ENCODE results near the gene ELOA.
A peak's percentile ranks its signal among the peaks of the same experiment; 100 is the strongest.

Gene ELOA

DNA sequence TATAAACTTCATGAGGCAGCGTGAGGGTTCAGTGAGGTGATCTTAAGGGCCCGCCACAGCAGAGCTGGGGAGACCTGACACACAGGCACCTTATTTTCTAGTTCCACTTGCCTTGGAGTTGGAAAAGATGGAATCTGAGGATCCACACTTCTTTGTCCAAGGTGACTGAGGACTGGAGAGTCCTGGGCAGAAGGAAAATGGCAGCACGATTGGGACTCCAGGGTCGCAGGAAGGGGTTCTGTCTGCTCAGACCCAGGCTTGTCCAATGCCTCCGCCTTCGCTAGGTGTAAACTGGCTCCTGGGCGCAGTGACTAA is 55.9 kb downstream of the ELOA start:
- Histone ChIP-seq H3K27me3 (ENCODE audit: insufficient read depth, low read length) (no peaks in the 10 kb centered on the region), H4K91ac (ENCODE audit: low read depth, low read length) (no peak overlapping the region)

GRCh38 chr1:23799570-23800399 is 56.5 kb downstream of the ELOA start:
- Histone ChIP-seq H2AK5ac (ENCODE audit: low read length) (peak overlapping the region; percentile 99), H2AFZ (ENCODE audit: insufficient read depth, low read length, poor library complexity) (peak overlapping the region; percentile 30), H3K9ac (ENCODE audit: low read length) (peak overlapping the region; percentile 98), H4K12ac (ENCODE audit: low read depth, low read length) (peak overlapping the region; percentile 81), H3K4me3 (ENCODE audit: low read depth, low read length) (peak overlapping the region; percentile 99), H3K79me2 (ENCODE audit: control insufficient read depth, insufficient read depth, low read length, poor library complexity) (peaks cover 7% of the 10 kb centered on the region), H2BK12ac (ENCODE audit: low read length) (peak overlapping the region; percentile 47), H3K23ac (ENCODE audit: low read length) (peak overlapping the region; percentile 55), H3K27me3 (ENCODE audit: insufficient read depth, low read length) (no peaks in the 10 kb centered on the region), H3K4ac (ENCODE audit: low read depth, low read length) (peak overlapping the region; percentile 93), H2BK5ac (ENCODE audit: low read depth, low read length, poor library complexity) (peak overlapping the region; percentile 91), H2BK120ac (ENCODE audit: insufficient read depth, low read length, poor library complexity) (peak overlapping the region; percentile 70), H3K79me1 (ENCODE audit: low read length) (peaks cover 14% of the 10 kb centered on the region), H3K27ac (ENCODE audit: low read depth, low read length) (peak overlapping the region; percentile 80), H3K36me3 (ENCODE audit: control insufficient read depth in 1 of 2, insufficient read depth in 2 of 2, low read length in 2 of 2) (peaks cover 41 to 45% of the 10 kb centered on the region in 2 experiments), H3K9me3 (ENCODE audit: insufficient read depth, low read depth, low read length) (no peaks in the 10 kb centered on the region), H3K4me2 (ENCODE audit: low read length) (peak overlapping the region; percentile 96), H3K14ac (ENCODE audit: low read length) (peak overlapping the region; percentile 88), H4K91ac (ENCODE audit: low read depth, low read length) (peak overlapping the region; percentile 92), H4K8ac (ENCODE audit: low read depth, low read length) (peak overlapping the region; percentile 78), H3K18ac (ENCODE audit: low read length) (peak overlapping the region; percentile 99), H3K4me1 (ENCODE audit: control insufficient read depth in 1 of 2, insufficient read depth in 2 of 2, low read length in 2 of 2) (peaks cover 7 to 16% of the 10 kb centered on the region in 2 experiments)
- no CpG with 5 or more reads among the region's 48 CpGs for WGBS (ENCODE audit: extremely low coverage, insufficient coverage, insufficient read length)
- peak; percentile 79 to 81 for DNase-seq

More for the DNA sequence above, 55.9 kb downstream of the ELOA start:
- Histone ChIP-seq H3K4me2 (ENCODE audit: low read length) (peak overlapping the region; percentile 96), H3K18ac (ENCODE audit: low read length) (no peak overlapping the region), H3K27ac (ENCODE audit: low read depth, low read length) (peak overlapping the region; percentile 80), H4K8ac (ENCODE audit: low read depth, low read length) (peak overlapping the region; percentile 9), H3K4me3 (ENCODE audit: low read depth, low read length) (no peak overlapping the region), H4K12ac (ENCODE audit: low read depth, low read length) (no peak overlapping the region), H2BK120ac (ENCODE audit: insufficient read depth, low read length, poor library complexity) (no peak overlapping the region), H3K14ac (ENCODE audit: low read length) (peak overlapping the region; percentile 5), H2BK5ac (ENCODE audit: low read depth, low read length, poor library complexity) (no peak overlapping the region), H2BK12ac (ENCODE audit: low read length) (no peak overlapping the region), H3K9ac (ENCODE audit: low read length) (peak overlapping the region; percentile 38), H2AK5ac (ENCODE audit: low read length) (no peak overlapping the region), H2AFZ (ENCODE audit: insufficient read depth, low read length, poor library complexity) (no peak overlapping the region), H3K9me3 (ENCODE audit: insufficient read depth, low read depth, low read length) (no peaks in the 10 kb centered on the region), H3K79me1 (ENCODE audit: low read length) (peaks cover 14% of the 10 kb centered on the region), H3K79me2 (ENCODE audit: control insufficient read depth, insufficient read depth, low read length, poor library complexity) (peaks cover 7% of the 10 kb centered on the region), H3K36me3 (ENCODE audit: control insufficient read depth in 1 of 2, insufficient read depth in 2 of 2, low read length in 2 of 2) (peaks cover 45 to 49% of the 10 kb centered on the region in 2 experiments), H3K4ac (ENCODE audit: low read depth, low read length) (no peak overlapping the region), H3K4me1 (ENCODE audit: control insufficient read depth in 1 of 2, insufficient read depth in 2 of 2, low read length in 2 of 2) (peaks cover 7 to 16% of the 10 kb centered on the region in 2 experiments), H3K23ac (ENCODE audit: low read length) (no peak overlapping the region)
- WGBS (ENCODE audit: extremely low coverage, insufficient coverage, insufficient read length) = no CpG with 5 or more reads among the region's 7 CpGs
- DNase-seq = no peak

GRCh38 chr1:23800400-23801337 is 57.4 kb downstream of the ELOA start, which contains the start of gene GALE:
TSS of gene GALE (minus strand) at chr1:23800754. CDS start at chr1:23799007, 1,747 bp downstream.
- Histone ChIP-seq H3K27me3 (ENCODE audit: insufficient read depth, low read length) (no peaks in the 10 kb centered on the region), H3K18ac (ENCODE audit: low read length) (peak within 1 kb of the TSS; percentile 99), H4K91ac (ENCODE audit: low read depth, low read length) (peak within 1 kb of the TSS; percentile 92), H2BK120ac (ENCODE audit: insufficient read depth, low read length, poor library complexity) (peak within 1 kb of the TSS; percentile 70), H3K9ac (ENCODE audit: low read length) (peak within 1 kb of the TSS; percentile 98), H4K12ac (ENCODE audit: low read depth, low read length) (peak within 1 kb of the TSS; percentile 81), H3K4me1 (ENCODE audit: control insufficient read depth in 1 of 2, insufficient read depth in 2 of 2, low read length in 2 of 2) (peaks cover 7 to 16% of the 10 kb centered on the region in 2 experiments), H3K4me2 (ENCODE audit: low read length) (peak within 1 kb of the TSS; percentile 96), H3K9me3 (ENCODE audit: insufficient read depth, low read depth, low read length) (no peaks in the 10 kb centered on the region), H2BK5ac (ENCODE audit: low read depth, low read length, poor library complexity) (peak within 1 kb of the TSS; percentile 91), H3K23ac (ENCODE audit: low read length) (peak within 1 kb of the TSS; percentile 55), H2BK12ac (ENCODE audit: low read length) (peak within 1 kb of the TSS; percentile 47), H3K4me3 (ENCODE audit: low read depth, low read length) (peak within 1 kb of the TSS; percentile 99), H4K8ac (ENCODE audit: low read depth, low read length) (peak within 1 kb of the TSS; percentile 80), H3K14ac (ENCODE audit: low read length) (peak within 1 kb of the TSS; percentile 88), H3K79me2 (ENCODE audit: control insufficient read depth, insufficient read depth, low read length, poor library complexity) (peaks cover 7% of the 10 kb centered on the region), H3K79me1 (ENCODE audit: low read length) (peaks cover 14% of the 10 kb centered on the region), H2AK5ac (ENCODE audit: low read length) (peak within 1 kb of the TSS; percentile 99), H3K4ac (ENCODE audit: low read depth, low read length) (peak within 1 kb of the TSS; percentile 93), H2AFZ (ENCODE audit: insufficient read depth, low read length, poor library complexity) (peak within 1 kb of the TSS; percentile 30), H3K27ac (ENCODE audit: low read depth, low read length) (peak within 1 kb of the TSS; percentile 80), H3K36me3 (ENCODE audit: control insufficient read depth in 1 of 2, insufficient read depth in 2 of 2, low read length in 2 of 2) (peaks cover 34 to 38% of the 10 kb centered on the region in 2 experiments)
- no CpG with 5 or more reads among the region's 82 CpGs for WGBS (ENCODE audit: extremely low coverage, insufficient coverage, insufficient read length)
- peak; percentile 93 to 97 for DNase-seq

GRCh38 chr1:23801338-23801748 is 58.1 kb downstream of the ELOA start:
- H4K91ac ChIP-seq (ENCODE audit: low read depth, low read length) = peak overlapping the region; percentile 52
- H3K4me2 ChIP-seq (ENCODE audit: low read length) = peak overlapping the region; percentile 88
- peak; percentile 82 to 88 for DNase-seq
- H3K4me1 ChIP-seq (ENCODE audit: control insufficient read depth in 1 of 2, insufficient read depth in 2 of 2, low read length in 2 of 2) = peaks cover 7 to 16% of the 10 kb centered on the region in 2 experiments
- peak overlapping the region; percentile 21 for H3K18ac ChIP-seq (ENCODE audit: low read length)
- no peak overlapping the region for H3K27ac ChIP-seq (ENCODE audit: low read depth, low read length)
- peak overlapping the region; percentile 48 for H3K4ac ChIP-seq (ENCODE audit: low read depth, low read length)
- peaks cover 14% of the 10 kb centered on the region for H3K79me1 ChIP-seq (ENCODE audit: low read length)
- no peak overlapping the region for H3K23ac ChIP-seq (ENCODE audit: low read length)
- H3K14ac ChIP-seq (ENCODE audit: low read length) = peak overlapping the region; percentile 74
- H3K9ac ChIP-seq (ENCODE audit: low read length) = peak overlapping the region; percentile 73
- H2BK120ac ChIP-seq (ENCODE audit: insufficient read depth, low read length, poor library complexity) = no peak overlapping the region
- H2AK5ac ChIP-seq (ENCODE audit: low read length) = peak overlapping the region; percentile 63
- H3K79me2 ChIP-seq (ENCODE audit: control insufficient read depth, insufficient read depth, low read length, poor library complexity) = peaks cover 7% of the 10 kb centered on the region
- no peak overlapping the region for H2BK12ac ChIP-seq (ENCODE audit: low read length)
- peak overlapping the region; percentile 80 for H4K8ac ChIP-seq (ENCODE audit: low read depth, low read length)
- peak overlapping the region; percentile 55 for H4K12ac ChIP-seq (ENCODE audit: low read depth, low read length)
- no peaks in the 10 kb centered on the region for H3K9me3 ChIP-seq (ENCODE audit: insufficient read depth, low read depth, low read length)
- peak overlapping the region; percentile 72 for H3K4me3 ChIP-seq (ENCODE audit: low read depth, low read length)
- H2AFZ ChIP-seq (ENCODE audit: insufficient read depth, low read length, poor library complexity) = no peak overlapping the region
- no CpG with 5 or more reads among the region's 19 CpGs for WGBS (ENCODE audit: extremely low coverage, insufficient coverage, insufficient read length)
- H3K27me3 ChIP-seq (ENCODE audit: insufficient read depth, low read length) = no peaks in the 10 kb centered on the region
- peaks cover 28 to 32% of the 10 kb centered on the region in 2 experiments for H3K36me3 ChIP-seq (ENCODE audit: control insufficient read depth in 1 of 2, insufficient read depth in 2 of 2, low read length in 2 of 2)
- H2BK5ac ChIP-seq (ENCODE audit: low read depth, low read length, poor library complexity) = no peak overlapping the region

Data from trophoblast cell (in vitro differentiated cells and primary cell).